ENCODE results near the gene VSTM2L. TPM values are rescaled to one million over a fixed set of nuclear protein-coding genes. Genes with fewer than 3 reads are reported as not detected.

Gene VSTM2L
- polyA plus RNA-seq, 1 donor from 2014 or later = 22.1 TPM

DNA sequence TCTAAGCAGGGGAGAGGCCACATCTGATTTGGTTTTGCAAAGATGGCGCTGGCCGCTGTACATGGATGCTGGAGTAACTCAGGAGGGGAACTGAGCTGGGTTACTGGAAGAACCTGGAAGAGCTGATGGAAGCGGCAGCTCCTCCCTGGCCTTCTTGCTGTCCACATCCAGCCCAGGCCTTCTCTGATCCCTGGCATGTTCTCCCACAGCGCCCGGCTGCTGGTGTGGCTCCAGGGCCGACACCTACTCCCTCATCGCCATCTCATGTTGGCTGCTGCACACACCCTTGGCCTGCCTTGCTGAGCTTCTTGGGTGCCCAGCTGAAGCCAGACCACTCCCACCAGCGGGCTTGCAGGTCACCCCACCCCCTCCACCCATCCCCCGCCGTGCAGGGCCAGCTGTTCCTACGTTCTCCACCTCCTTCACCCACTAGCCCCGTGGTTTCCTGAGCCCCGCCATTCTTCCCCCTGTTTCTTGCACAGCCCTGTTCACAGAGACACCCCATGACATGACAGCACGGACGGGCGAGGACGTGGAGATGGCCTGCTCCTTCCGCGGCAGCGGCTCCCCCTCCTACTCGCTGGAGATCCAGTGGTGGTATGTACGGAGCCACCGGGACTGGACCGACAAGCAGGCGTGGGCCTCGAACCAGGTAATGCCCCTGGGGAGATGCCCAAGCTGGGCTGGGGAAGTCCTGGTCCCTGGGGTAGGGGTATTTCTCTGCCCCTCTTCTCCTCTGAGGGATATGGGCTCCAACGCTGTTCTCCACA is 28.4 kb downstream of the VSTM2L start (continued):
- TF ChIP-seq, protein P1, sequence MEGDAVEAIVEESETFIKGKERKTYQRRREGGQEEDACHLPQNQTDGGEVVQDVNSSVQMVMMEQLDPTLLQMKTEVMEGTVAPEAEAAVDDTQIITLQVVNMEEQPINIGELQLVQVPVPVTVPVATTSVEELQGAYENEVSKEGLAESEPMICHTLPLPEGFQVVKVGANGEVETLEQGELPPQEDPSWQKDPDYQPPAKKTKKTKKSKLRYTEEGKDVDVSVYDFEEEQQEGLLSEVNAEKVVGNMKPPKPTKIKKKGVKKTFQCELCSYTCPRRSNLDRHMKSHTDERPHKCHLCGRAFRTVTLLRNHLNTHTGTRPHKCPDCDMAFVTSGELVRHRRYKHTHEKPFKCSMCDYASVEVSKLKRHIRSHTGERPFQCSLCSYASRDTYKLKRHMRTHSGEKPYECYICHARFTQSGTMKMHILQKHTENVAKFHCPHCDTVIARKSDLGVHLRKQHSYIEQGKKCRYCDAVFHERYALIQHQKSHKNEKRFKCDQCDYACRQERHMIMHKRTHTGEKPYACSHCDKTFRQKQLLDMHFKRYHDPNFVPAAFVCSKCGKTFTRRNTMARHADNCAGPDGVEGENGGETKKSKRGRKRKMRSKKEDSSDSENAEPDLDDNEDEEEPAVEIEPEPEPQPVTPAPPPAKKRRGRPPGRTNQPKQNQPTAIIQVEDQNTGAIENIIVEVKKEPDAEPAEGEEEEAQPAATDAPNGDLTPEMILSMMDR (IDR thresholded peaks at IDR 0.05; ENCODE audit: poor library complexity, severe bottlenecking) = no peak

DNA sequence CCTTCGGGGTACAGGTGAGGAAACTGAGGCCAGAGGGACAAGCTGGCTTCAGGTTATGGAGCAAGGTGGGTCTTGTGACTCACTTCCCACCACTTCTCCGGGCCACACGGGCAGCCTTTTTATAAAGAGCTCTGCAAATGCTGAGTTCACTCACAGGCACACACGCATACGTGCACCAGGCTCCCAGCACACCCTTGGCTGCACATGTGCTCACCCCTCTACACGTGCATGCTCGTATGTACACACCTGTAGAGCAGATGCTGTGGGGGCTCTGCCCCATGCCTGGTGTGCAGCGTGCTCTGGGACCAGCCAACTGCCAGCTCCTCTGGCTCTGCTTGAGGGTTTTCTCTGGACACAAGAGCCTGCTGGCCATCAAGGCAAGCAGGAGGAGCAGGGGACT is 29.1 kb downstream of the VSTM2L start:
- no peaks in the 10 kb centered on the region for H3K27me3 ChIP-seq (ENCODE audit: insufficient read depth, low read depth, low read length)
- TF ChIP-seq, protein P1 (IDR thresholded peaks at IDR 0.05; ENCODE audit: poor library complexity, severe bottlenecking) = no peak

GRCh38 chr20:37932919-37933318 is 30.0 kb downstream of the VSTM2L start:
- Histone ChIP-seq H4K20me1 (ENCODE audit: insufficient read depth) (no peaks in the 10 kb centered on the region), H3K27ac (ENCODE audit: low read length) (no peak overlapping the region), H3K79me2 (replicated peaks; ENCODE audit: insufficient read depth, low read length) (no peaks in the 10 kb centered on the region), H3K9me3 (ENCODE audit: low read length) (no peaks in the 10 kb centered on the region), H3K9ac (ENCODE audit: low read length) (no peak overlapping the region), H3K36me3 (ENCODE audit: insufficient read depth, low read length) (no peaks in the 10 kb centered on the region), H3K4me2 (ENCODE audit: low read length) (no peak overlapping the region), H3K27me3 (ENCODE audit: insufficient read depth, low read depth, low read length) (no peaks in the 10 kb centered on the region), H2AFZ (ENCODE audit: low read depth, low read length) (no peak overlapping the region), H3F3A (ENCODE audit: insufficient read depth, low read length, poor library complexity, severe bottlenecking) (no peaks in the 10 kb centered on the region), H3K4me3 (ENCODE audit: low read length) (no peak overlapping the region), H3K9me2 (ENCODE audit: insufficient read depth, low read length) (no peaks in the 10 kb centered on the region)
- TF ChIP-seq REST (IDR thresholded peaks at IDR 0.05; ENCODE audit: borderline replicate concordance) (no peak), TAF1 (IDR thresholded peaks at IDR 0.05; ENCODE audit: low read depth) (no peak), SMC3 (conservative IDR thresholded peaks at IDR 0.05; ENCODE audit: poor library complexity) (no peak), EZH2 (IDR thresholded peaks at IDR 0.05; ENCODE audit: borderline replicate concordance, insufficient read depth, low read length, poor library complexity, severe bottlenecking) (no peak), MXI1 (conservative IDR thresholded peaks at IDR 0.05; ENCODE audit: poor library complexity, severe bottlenecking) (no peak), POLR2AphosphoS5 (IDR thresholded peaks at IDR 0.05) (no peak), EP300 (conservative IDR thresholded peaks at IDR 0.05; ENCODE audit: poor library complexity, severe bottlenecking) (no peak), RAD21 (conservative IDR thresholded peaks at IDR 0.05) (no peak)
- TF ChIP-seq, protein P1 (IDR thresholded peaks at IDR 0.05; ENCODE audit: poor library complexity, severe bottlenecking) = no peak

More for the DNA sequence above, 29.1 kb downstream of the VSTM2L start:
- Histone ChIP-seq H3K4me2 (ENCODE audit: low read length) (no peak overlapping the region), H3K4me3 (ENCODE audit: low read length) (no peak overlapping the region), H3K27ac (ENCODE audit: low read length) (no peak overlapping the region), H3K36me3 (ENCODE audit: insufficient read depth, low read length) (no peaks in the 10 kb centered on the region), H2AFZ (ENCODE audit: low read depth, low read length) (no peak overlapping the region), H3K79me2 (replicated peaks; ENCODE audit: insufficient read depth, low read length) (no peaks in the 10 kb centered on the region), H3K9me3 (ENCODE audit: low read length) (no peaks in the 10 kb centered on the region), H3F3A (ENCODE audit: insufficient read depth, low read length, poor library complexity, severe bottlenecking) (no peaks in the 10 kb centered on the region), H3K9me2 (ENCODE audit: insufficient read depth, low read length) (no peaks in the 10 kb centered on the region), H4K20me1 (ENCODE audit: insufficient read depth) (no peaks in the 10 kb centered on the region), H3K9ac (ENCODE audit: low read length) (no peak overlapping the region)
